ENCODE results near the gene SMKR1.
"Not testable (repeated sequence)": the region's sequence is repeated elsewhere in the genome, so short reads cannot be mapped to it uniquely, and the experiment has no call there.

The SMKR1 gene

DNA sequence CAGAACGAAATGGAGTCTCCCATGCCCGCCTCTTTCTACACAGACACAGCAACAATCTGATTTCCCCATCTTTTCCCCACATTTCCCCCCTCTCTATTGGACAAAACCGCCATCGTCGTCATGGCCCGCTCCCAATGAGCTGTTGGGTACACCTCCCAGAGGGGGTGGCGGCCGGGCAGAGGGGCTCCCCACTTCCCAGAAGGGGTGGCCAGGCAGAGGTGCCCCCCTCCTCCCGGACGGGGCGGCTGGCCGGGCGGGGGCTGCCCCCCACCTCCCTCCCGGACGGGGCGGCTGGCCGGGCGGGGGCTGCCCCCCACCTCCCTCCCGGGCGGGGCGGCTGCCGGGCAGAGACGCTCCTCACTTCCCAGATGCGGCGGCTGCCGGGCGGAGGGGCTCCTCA lies 26.4 kb upstream of the SMKR1 start:
- DNase-seq; H2AFZ ChIP-seq (ENCODE audit: insufficient read depth, low read length, poor library complexity); H4K8ac ChIP-seq (ENCODE audit: low read depth, low read length); H3K14ac ChIP-seq (ENCODE audit: low read length); H2BK120ac ChIP-seq (ENCODE audit: insufficient read depth, low read length, poor library complexity); H3K36me3 ChIP-seq (ENCODE audit: control insufficient read depth in 1 of 2, insufficient read depth in 2 of 2, low read length in 2 of 2); H3K4me2 ChIP-seq (ENCODE audit: low read length); H3K79me2 ChIP-seq (ENCODE audit: control insufficient read depth, insufficient read depth, low read length, poor library complexity); H3K27ac ChIP-seq (ENCODE audit: low read depth, low read length); H3K79me1 ChIP-seq (ENCODE audit: low read length); H2BK12ac ChIP-seq (ENCODE audit: low read length); H3K18ac ChIP-seq (ENCODE audit: low read length); H2AK5ac ChIP-seq (ENCODE audit: low read length); H3K4ac ChIP-seq (ENCODE audit: low read depth, low read length); H3K9me3 ChIP-seq (ENCODE audit: insufficient read depth, low read depth, low read length); H3K23ac ChIP-seq (ENCODE audit: low read length); H3K4me1 ChIP-seq (ENCODE audit: control insufficient read depth in 1 of 2, insufficient read depth in 2 of 2, low read length in 2 of 2); H4K12ac ChIP-seq (ENCODE audit: low read depth, low read length); H4K91ac ChIP-seq (ENCODE audit: low read depth, low read length); H3K27me3 ChIP-seq (ENCODE audit: insufficient read depth, low read length); H2BK5ac ChIP-seq (ENCODE audit: low read depth, low read length, poor library complexity); H3K9ac ChIP-seq (ENCODE audit: low read length); H3K4me3 ChIP-seq (ENCODE audit: low read depth, low read length): not testable (repeated sequence)
- no CpG with 5 or more reads among the region's 27 CpGs for WGBS (ENCODE audit: extremely low coverage, insufficient coverage, insufficient read length)

- not testable (repeated sequence) for H2BK12ac ChIP-seq (ENCODE audit: low read length); DNase-seq; H4K12ac ChIP-seq (ENCODE audit: low read depth, low read length); H3K18ac ChIP-seq (ENCODE audit: low read length); H4K8ac ChIP-seq (ENCODE audit: low read depth, low read length); H3K79me2 ChIP-seq (ENCODE audit: control insufficient read depth, insufficient read depth, low read length, poor library complexity); H3K79me1 ChIP-seq (ENCODE audit: low read length); H3K4ac ChIP-seq (ENCODE audit: low read depth, low read length); H2BK120ac ChIP-seq (ENCODE audit: insufficient read depth, low read length, poor library complexity); H3K14ac ChIP-seq (ENCODE audit: low read length); H4K91ac ChIP-seq (ENCODE audit: low read depth, low read length); H3K23ac ChIP-seq (ENCODE audit: low read length); H2BK5ac ChIP-seq (ENCODE audit: low read depth, low read length, poor library complexity); H3K36me3 ChIP-seq (ENCODE audit: control insufficient read depth in 1 of 2, insufficient read depth in 2 of 2, low read length in 2 of 2); H3K4me1 ChIP-seq (ENCODE audit: control insufficient read depth in 1 of 2, insufficient read depth in 2 of 2, low read length in 2 of 2); H3K9ac ChIP-seq (ENCODE audit: low read length); H3K4me3 ChIP-seq (ENCODE audit: low read depth, low read length); H2AK5ac ChIP-seq (ENCODE audit: low read length); H3K27me3 ChIP-seq (ENCODE audit: insufficient read depth, low read length); H3K27ac ChIP-seq (ENCODE audit: low read depth, low read length); H3K4me2 ChIP-seq (ENCODE audit: low read length); H3K9me3 ChIP-seq (ENCODE audit: insufficient read depth, low read depth, low read length); H2AFZ ChIP-seq (ENCODE audit: insufficient read depth, low read length, poor library complexity)
- WGBS (ENCODE audit: extremely low coverage, insufficient coverage, insufficient read length): no CpG with 5 or more reads among the region's 27 CpGs
These were observed 25.9 kb upstream of the SMKR1 start for GRCh38 chr7:129476398-129476797.

- H2BK5ac ChIP-seq (ENCODE audit: low read depth, low read length, poor library complexity): no peak overlapping the region
- no peak overlapping the region for H3K4me3 ChIP-seq (ENCODE audit: low read depth, low read length)
- no peak overlapping the region for H3K18ac ChIP-seq (ENCODE audit: low read length)
- no peak overlapping the region for H2AFZ ChIP-seq (ENCODE audit: insufficient read depth, low read length, poor library complexity)
- H3K23ac ChIP-seq (ENCODE audit: low read length): no peak overlapping the region
- H3K9me3 ChIP-seq (ENCODE audit: insufficient read depth, low read depth, low read length): peaks cover 2% of the 10 kb centered on the region
- no peak overlapping the region for H2BK12ac ChIP-seq (ENCODE audit: low read length)
- DNase-seq: no peak
- H3K36me3 ChIP-seq (ENCODE audit: control insufficient read depth in 1 of 2, insufficient read depth in 2 of 2, low read length in 2 of 2): peaks cover 0 to 2% of the 10 kb centered on the region in 2 experiments
- H3K79me1 ChIP-seq (ENCODE audit: low read length): no peaks in the 10 kb centered on the region
- H3K4me2 ChIP-seq (ENCODE audit: low read length): no peak overlapping the region
- no peak overlapping the region for H4K12ac ChIP-seq (ENCODE audit: low read depth, low read length)
- no peak overlapping the region for H3K4ac ChIP-seq (ENCODE audit: low read depth, low read length)
- no peak overlapping the region for H2AK5ac ChIP-seq (ENCODE audit: low read length)
- H3K14ac ChIP-seq (ENCODE audit: low read length): no peak overlapping the region
- no peaks in the 10 kb centered on the region for H3K4me1 ChIP-seq (ENCODE audit: control insufficient read depth in 1 of 2, insufficient read depth in 2 of 2, low read length in 2 of 2)
- no peak overlapping the region for H3K9ac ChIP-seq (ENCODE audit: low read length)
- no peaks in the 10 kb centered on the region for H3K79me2 ChIP-seq (ENCODE audit: control insufficient read depth, insufficient read depth, low read length, poor library complexity)
- no peak overlapping the region for H4K8ac ChIP-seq (ENCODE audit: low read depth, low read length)
- no peak overlapping the region for H3K27ac ChIP-seq (ENCODE audit: low read depth, low read length)
- H3K27me3 ChIP-seq (ENCODE audit: insufficient read depth, low read length): no peaks in the 10 kb centered on the region
- no CpG with 5 or more reads among the region's 1 CpG for WGBS (ENCODE audit: extremely low coverage, insufficient coverage, insufficient read length)
- H2BK120ac ChIP-seq (ENCODE audit: insufficient read depth, low read length, poor library complexity): no peak overlapping the region
- no peak overlapping the region for H4K91ac ChIP-seq (ENCODE audit: low read depth, low read length)
These were observed 22.5 kb upstream of the SMKR1 start for GRCh38 chr7:129479831-129480230.

DNA sequence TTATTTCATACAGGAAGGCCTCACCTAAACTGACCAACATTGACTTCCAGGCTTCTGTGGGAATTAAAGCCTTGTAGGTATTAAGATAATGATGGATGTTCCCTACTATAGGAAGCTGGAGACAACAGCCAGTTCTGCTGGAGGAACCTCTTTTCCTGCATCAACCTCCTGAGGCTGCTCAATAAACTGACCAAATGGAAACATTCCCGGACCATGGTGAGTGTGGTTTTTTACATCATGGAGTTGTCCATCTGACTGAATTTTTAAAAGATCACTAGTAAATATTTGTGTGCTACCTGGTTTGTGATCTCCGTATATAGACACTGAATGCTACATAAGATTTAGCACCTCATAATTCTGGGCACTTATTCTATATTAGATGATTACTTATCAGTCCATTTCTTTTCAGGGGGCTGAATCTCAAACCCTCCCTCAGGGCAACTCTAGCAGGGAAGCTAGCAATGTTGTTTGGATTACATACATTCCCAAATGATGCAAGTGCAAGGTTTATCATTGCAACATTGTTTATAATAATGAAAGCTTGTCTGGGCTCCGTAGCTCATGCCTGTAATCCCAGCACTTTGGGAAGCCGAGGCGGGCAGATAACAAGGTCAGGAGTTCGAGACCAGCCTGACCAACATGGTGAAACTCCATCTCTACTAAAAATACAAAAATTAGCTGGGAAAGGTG lies 21.5 kb upstream of the SMKR1 start:
- H2BK5ac ChIP-seq (ENCODE audit: low read depth, low read length, poor library complexity): no peak overlapping the region
- H3K9ac ChIP-seq (ENCODE audit: low read length): no peak overlapping the region
- no peak overlapping the region for H3K4me2 ChIP-seq (ENCODE audit: low read length)
- H2BK120ac ChIP-seq (ENCODE audit: insufficient read depth, low read length, poor library complexity): no peak overlapping the region
- H3K36me3 ChIP-seq (ENCODE audit: control insufficient read depth in 1 of 2, insufficient read depth in 2 of 2, low read length in 2 of 2): peaks cover 0 to 2% of the 10 kb centered on the region in 2 experiments
- H3K79me2 ChIP-seq (ENCODE audit: control insufficient read depth, insufficient read depth, low read length, poor library complexity): no peaks in the 10 kb centered on the region
- H3K79me1 ChIP-seq (ENCODE audit: low read length): no peaks in the 10 kb centered on the region
- H3K14ac ChIP-seq (ENCODE audit: low read length): no peak overlapping the region
- peaks cover 2% of the 10 kb centered on the region for H3K9me3 ChIP-seq (ENCODE audit: insufficient read depth, low read depth, low read length)
- no peak overlapping the region for H2AFZ ChIP-seq (ENCODE audit: insufficient read depth, low read length, poor library complexity)
- peaks cover 3 to 4% of the 10 kb centered on the region in 2 experiments for H3K4me1 ChIP-seq (ENCODE audit: control insufficient read depth in 1 of 2, insufficient read depth in 2 of 2, low read length in 2 of 2)
- H3K4me3 ChIP-seq (ENCODE audit: low read depth, low read length): no peak overlapping the region
- no peak overlapping the region for H4K8ac ChIP-seq (ENCODE audit: low read depth, low read length)
- H3K27ac ChIP-seq (ENCODE audit: low read depth, low read length): peak overlapping the region; percentile 41
- H3K23ac ChIP-seq (ENCODE audit: low read length): no peak overlapping the region
- WGBS (ENCODE audit: extremely low coverage, insufficient coverage, insufficient read length): no CpG with 5 or more reads among the region's 6 CpGs
- H3K18ac ChIP-seq (ENCODE audit: low read length): no peak overlapping the region
- no peak overlapping the region for H2BK12ac ChIP-seq (ENCODE audit: low read length)
- no peak overlapping the region for H4K91ac ChIP-seq (ENCODE audit: low read depth, low read length)
- no peak overlapping the region for H2AK5ac ChIP-seq (ENCODE audit: low read length)
- no peak overlapping the region for H4K12ac ChIP-seq (ENCODE audit: low read depth, low read length)
- H3K27me3 ChIP-seq (ENCODE audit: insufficient read depth, low read length): no peaks in the 10 kb centered on the region
- H3K4ac ChIP-seq (ENCODE audit: low read depth, low read length): no peak overlapping the region
- peak in 1 of 2 donors; percentile 62 for DNase-seq
